Tibial artery (tissue), 4 donors: ENCODE results near the gene RIPOR3.

Experiments used
- DNase-seq, 2 donors: peaks; one replicate each; pipeline ENCODE4 v3.0.0-alpha.2; 2019
- H3K27ac ChIP-seq, 2 donors: fragments of 200-600 bp; sonication (generic) in 1 of 2; 1 replicate in 1 of 2; 2 replicates in 1 of 2; pipeline ENCODE4 v1.5.1; 2018 to 2019; ENCODE audit warnings: mild to moderate bottlenecking in 1 of 2
- H3K27me3 ChIP-seq, 2 donors: fragments of 200-600 bp; sonication (generic) in 1 of 2; one replicate each; pipeline versions ENCODE4 v1.5.1 to v1.6.0; 2016 to 2019
- H3K36me3 ChIP-seq, 3 donors: fragments of 200-600 bp; sonication (generic) in 2 of 3; one replicate each; pipeline ENCODE4 v1.5.1; 2016 to 2019; ENCODE audit warnings: mild to moderate bottlenecking in 2 of 3
- H3K4me1 ChIP-seq, 4 donors: fragments of 200-600 bp; sonication (generic) in 2 of 4; 1 replicate in 3 of 4; 2 replicates in 1 of 4; pipeline ENCODE4 v1.5.1; 2016 to 2019
- H3K4me3 ChIP-seq, 2 donors: fragments of 200-600 bp; sonication (generic) in 1 of 2; 1 replicate in 1 of 2; 2 replicates in 1 of 2; pipeline ENCODE4 v1.5.1; 2018 to 2019; ENCODE audit warnings: mild to moderate bottlenecking in 2 of 2
- H3K9me3 ChIP-seq, 3 donors: fragments of 200-600 bp; sonication (generic) in 1 of 3; one replicate each; pipeline ENCODE4 v1.5.1; 2016 to 2019
- CTCF ChIP-seq, 2 experiments: fragments of 200-600 bp in 1 of 2; fragments of 450-650 bp in 1 of 2; IDR thresholded peaks; one replicate each; pipeline ENCODE4 v1.5.1; 2017 to 2019; ENCODE audit warnings: antibody characterized with exemption in 2 of 2, mild to moderate bottlenecking in 1 of 2, moderate library complexity in 1 of 2
- intact Hi-C: fragments of 100-400 bp; cut with DNase I; formaldehyde crosslinking; loops from one replicate; pipeline ENCODE4 v1.15.0; 2023; ENCODE audit warnings: low total_unique reads

Gene RIPOR3, protein sequence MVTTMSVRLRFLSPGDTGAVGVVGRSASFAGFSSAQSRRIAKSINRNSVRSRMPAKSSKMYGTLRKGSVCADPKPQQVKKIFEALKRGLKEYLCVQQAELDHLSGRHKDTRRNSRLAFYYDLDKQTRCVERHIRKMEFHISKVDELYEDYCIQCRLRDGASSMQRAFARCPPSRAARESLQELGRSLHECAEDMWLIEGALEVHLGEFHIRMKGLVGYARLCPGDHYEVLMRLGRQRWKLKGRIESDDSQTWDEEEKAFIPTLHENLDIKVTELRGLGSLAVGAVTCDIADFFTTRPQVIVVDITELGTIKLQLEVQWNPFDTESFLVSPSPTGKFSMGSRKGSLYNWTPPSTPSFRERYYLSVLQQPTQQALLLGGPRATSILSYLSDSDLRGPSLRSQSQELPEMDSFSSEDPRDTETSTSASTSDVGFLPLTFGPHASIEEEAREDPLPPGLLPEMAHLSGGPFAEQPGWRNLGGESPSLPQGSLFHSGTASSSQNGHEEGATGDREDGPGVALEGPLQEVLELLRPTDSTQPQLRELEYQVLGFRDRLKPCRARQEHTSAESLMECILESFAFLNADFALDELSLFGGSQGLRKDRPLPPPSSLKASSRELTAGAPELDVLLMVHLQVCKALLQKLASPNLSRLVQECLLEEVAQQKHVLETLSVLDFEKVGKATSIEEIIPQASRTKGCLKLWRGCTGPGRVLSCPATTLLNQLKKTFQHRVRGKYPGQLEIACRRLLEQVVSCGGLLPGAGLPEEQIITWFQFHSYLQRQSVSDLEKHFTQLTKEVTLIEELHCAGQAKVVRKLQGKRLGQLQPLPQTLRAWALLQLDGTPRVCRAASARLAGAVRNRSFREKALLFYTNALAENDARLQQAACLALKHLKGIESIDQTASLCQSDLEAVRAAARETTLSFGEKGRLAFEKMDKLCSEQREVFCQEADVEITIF

GRCh38 chr20:50690650-50691572, at the start of gene RIPOR3:
TSS of gene RIPOR3 (minus strand) at chr20:50691542. CDS start at chr20:50691128, 414 bp downstream.
- H3K9me3 ChIP-seq = no peaks in the 10 kb centered on the region
- DNase-seq = peak in 1 of 2 donors; percentile 27
- no peak for TF ChIP-seq CTCF (IDR thresholded peaks at IDR 0.05)
- H3K27me3 ChIP-seq = peaks cover 0 to 36% of the 10 kb centered on the region in 2 donors
- peaks cover 0 to 16% (median 14%) of the 10 kb centered on the region in 4 donors for H3K4me1 ChIP-seq
- H3K4me3 ChIP-seq = peak within 1 kb of the TSS; percentile 26 to 48
- intact Hi-C loops = no loop called here
- no peaks in the 10 kb centered on the region for H3K36me3 ChIP-seq
- no peak within 1 kb of the TSS for H3K27ac ChIP-seq

- Histone ChIP-seq H3K36me3 (peaks cover 0 to 3% (median 0%) of the 10 kb centered on the region in 3 donors), H3K27ac (no peak overlapping the region), H3K9me3 (no peaks in the 10 kb centered on the region), H3K4me3 (no peak overlapping the region), H3K4me1 (peaks cover 4 to 13% (median 8%) of the 10 kb centered on the region in 4 donors), H3K27me3 (no peaks in the 10 kb centered on the region)
- intact Hi-C loops = loop anchor here (10.0 kb wide), 1 partner anchor 253 kb away; no protein-coding TSS in a partner anchor
- DNase-seq = no peak
- TF ChIP-seq CTCF (IDR thresholded peaks at IDR 0.05) = no peak
Observed at GRCh38 chr20:50737352-50737751, 46.0 kb upstream of the RIPOR3 start.

GRCh38 chr20:50735813-50736212, 44.5 kb upstream of the RIPOR3 start:
- intact Hi-C loops = loop anchor here (10.0 kb wide), 1 partner anchor 251 kb away; no protein-coding TSS in a partner anchor
- Histone ChIP-seq H3K36me3 (peaks cover 0 to 3% (median 0%) of the 10 kb centered on the region in 3 donors), H3K4me1 (peaks cover 4 to 22% (median 16%) of the 10 kb centered on the region in 4 donors), H3K27ac (no peak overlapping the region), H3K9me3 (no peaks in the 10 kb centered on the region), H3K27me3 (no peaks in the 10 kb centered on the region), H3K4me3 (no peak overlapping the region)
- no peak for TF ChIP-seq CTCF (IDR thresholded peaks at IDR 0.05)
- no peak for DNase-seq

GRCh38 chr20:50734730-50735679, 43.7 kb upstream of the RIPOR3 start:
- intact Hi-C loops = loop anchor here (10.0 kb wide), 1 partner anchor 250 kb away; no protein-coding TSS in a partner anchor
- Histone ChIP-seq H3K4me1 (peaks cover 4 to 28% (median 19%) of the 10 kb centered on the region in 4 donors), H3K27me3 (no peaks in the 10 kb centered on the region), H3K27ac (no peak overlapping the region), H3K4me3 (no peak overlapping the region), H3K36me3 (peaks cover 0 to 3% (median 0%) of the 10 kb centered on the region in 3 donors), H3K9me3 (no peaks in the 10 kb centered on the region)
- TF ChIP-seq CTCF (IDR thresholded peaks at IDR 0.05) = no peak
- DNase-seq = no peak
